H9 (cell line): ENCODE data around the gene IRAG1. TPM values are rescaled to one million over a fixed set of nuclear protein-coding genes. Genes with fewer than 3 reads are reported as not detected.

Source experiments
- DNase-seq: peaks from one replicate; pipeline ENCODE4 v3.0.0-alpha.2; 2017
- H2AFZ ChIP-seq: one replicate; pipeline ENCODE4 v1.6.1; 2013; ENCODE audit warnings: mild to moderate bottlenecking, low read length, control low read depth, moderate library complexity
- H2AK5ac ChIP-seq: 2 replicates; pipeline ENCODE4 v1.6.1; 2013; ENCODE audit warnings: low read length, control low read depth, mixed read lengths; ENCODE audit not compliant: insufficient read length
- H2BK120ac ChIP-seq: one replicate; pipeline ENCODE4 v1.6.1; 2013; ENCODE audit warnings: low read depth, mild to moderate bottlenecking, low read length, control low read depth, inconsistent platforms; ENCODE audit not compliant: poor library complexity, severe bottlenecking
- H2BK12ac ChIP-seq: 2 replicates; pipeline ENCODE4 v1.6.1; 2013; ENCODE audit warnings: low read length, control low read depth, mixed read lengths, low read depth; ENCODE audit not compliant: insufficient read length
- H2BK15ac ChIP-seq: 2 replicates; pipeline ENCODE4 v1.6.1; 2013; ENCODE audit warnings: low read depth, low read length, control low read depth
- H2BK20ac ChIP-seq: one replicate; pipeline ENCODE4 v1.6.1; 2013; ENCODE audit warnings: low read depth, mild to moderate bottlenecking, low read length, control low read depth, inconsistent platforms; ENCODE audit not compliant: poor library complexity, severe bottlenecking
- H2BK5ac ChIP-seq: 2 replicates; pipeline ENCODE4 v1.6.1; 2013; ENCODE audit warnings: low read length, control low read depth, mixed read lengths; ENCODE audit not compliant: insufficient read length
- H3K14ac ChIP-seq: 2 replicates; pipeline ENCODE4 v1.6.1; 2013; ENCODE audit warnings: low read length, control low read depth; ENCODE audit not compliant: insufficient read depth
- H3K18ac ChIP-seq: 2 replicates; pipeline ENCODE4 v1.6.1; 2013; ENCODE audit warnings: low read depth, mild to moderate bottlenecking, mixed read lengths, low read length, control low read depth; ENCODE audit not compliant: insufficient read length
- H3K23ac ChIP-seq: 2 replicates; pipeline ENCODE4 v1.6.1; 2013; ENCODE audit warnings: low read length, control low read depth, mixed read lengths, low read depth; ENCODE audit not compliant: insufficient read length
- H3K23me2 ChIP-seq: 2 replicates; pipeline ENCODE4 v1.6.1; 2013; ENCODE audit warnings: low read depth, mild to moderate bottlenecking, mixed read lengths, low read length, control low read depth; ENCODE audit not compliant: insufficient read length, poor library complexity, severe bottlenecking
- H3K27ac ChIP-seq: 2 replicates; pipeline ENCODE4 v1.5.1; 2013; ENCODE audit warnings: low read length, control low read depth, mixed read lengths, low read depth; ENCODE audit not compliant: insufficient read length
- H3K27me3 ChIP-seq: 2 replicates; pipeline ENCODE4 v1.6.1; 2013; ENCODE audit warnings: low read length, control low read depth, inconsistent platforms; ENCODE audit not compliant: insufficient read depth
- H3K4ac ChIP-seq: 2 replicates; pipeline ENCODE4 v1.6.1; 2013; ENCODE audit warnings: low read depth, mild to moderate bottlenecking, control low read depth, inconsistent platforms, low read length, moderate library complexity
- H3K4me1 ChIP-seq: 2 replicates; pipeline ENCODE4 v1.6.1; 2013; ENCODE audit warnings: low read length, control low read depth, inconsistent platforms; ENCODE audit not compliant: insufficient read depth
- H3K4me2 ChIP-seq: 2 replicates; pipeline ENCODE4 v1.6.1; 2013; ENCODE audit warnings: low read length, control low read depth, mixed read lengths; ENCODE audit not compliant: insufficient read length, insufficient read depth
- H3K56ac ChIP-seq: 2 replicates; pipeline ENCODE4 v1.6.1; 2013; ENCODE audit warnings: low read depth, mild to moderate bottlenecking, mixed read lengths, low read length, control low read depth; ENCODE audit not compliant: insufficient read length
- H3K79me1 ChIP-seq: 2 replicates; pipeline ENCODE4 v1.6.1; 2013; ENCODE audit warnings: low read depth, mild to moderate bottlenecking, moderate library complexity, low read length, control low read depth, inconsistent platforms; ENCODE audit not compliant: insufficient read depth, poor library complexity, severe bottlenecking
- H3K79me2 ChIP-seq: 2 replicates; pipeline ENCODE4 v1.6.1; 2013; ENCODE audit warnings: low read length, control low read depth, inconsistent platforms; ENCODE audit not compliant: insufficient read depth
- H3K9ac ChIP-seq: 2 replicates; pipeline ENCODE4 v1.6.1; 2013; ENCODE audit warnings: low read length, control low read depth, mixed read lengths; ENCODE audit not compliant: insufficient read length; ENCODE audit errors: extremely low read depth
- H3K9me3 ChIP-seq: one replicate; pipeline ENCODE4 v1.6.1; 2013; ENCODE audit warnings: low read depth, low read length, inconsistent platforms; ENCODE audit not compliant: control insufficient read depth
- H3T11ph ChIP-seq: one replicate; pipeline ENCODE4 v1.6.1; 2013; ENCODE audit warnings: mild to moderate bottlenecking, low read length, control low read depth, inconsistent platforms
- H4K20me1 ChIP-seq: one replicate; pipeline ENCODE4 v1.6.1; 2013; ENCODE audit not compliant: control insufficient read depth, insufficient read length, insufficient read depth
- H4K5ac ChIP-seq: 2 replicates; pipeline ENCODE4 v1.6.1; 2013; ENCODE audit warnings: low read depth, mild to moderate bottlenecking, mixed read lengths, low read length, control low read depth; ENCODE audit not compliant: insufficient read length
- H4K8ac ChIP-seq: replicated peaks from 2 replicates; pipeline ENCODE4 v1.6.1; 2013; ENCODE audit warnings: low read length, control low read depth, mixed read lengths, low read depth; ENCODE audit not compliant: insufficient read length
- H4K91ac ChIP-seq: 2 replicates; pipeline ENCODE4 v1.6.1; 2013; ENCODE audit warnings: low read depth, mild to moderate bottlenecking, moderate library complexity, mixed read lengths, low read length, control low read depth; ENCODE audit not compliant: insufficient read length
- H3K27ac Mint-ChIP-seq, 3 experiments: 2 replicates in 2 of 3; 3 replicates in 1 of 3; pipeline ENCODE4 v1.8.0; 2020 to 2021; ENCODE audit warnings: mixed read lengths in 3 of 3, mild to moderate bottlenecking in 1 of 3, moderate library complexity in 1 of 3
- H3K27me3 Mint-ChIP-seq: 2 replicates; pipeline ENCODE4 v1.8.0; 2021; ENCODE audit warnings: low read depth, mild to moderate bottlenecking, moderate library complexity, mixed read lengths
- H3K36me3 Mint-ChIP-seq, 3 experiments: 2 replicates in 2 of 3; 3 replicates in 1 of 3; pipeline ENCODE4 v1.8.0; 2020 to 2021; ENCODE audit warnings: low read depth in 3 of 3, mixed read lengths in 3 of 3; ENCODE audit not compliant: insufficient read depth in 1 of 3
- H3K4me1 Mint-ChIP-seq, 2 experiments: 2 replicates each; pipeline ENCODE4 v1.8.0; 2020; ENCODE audit warnings: mixed read lengths in 2 of 2
- H3K4me3 Mint-ChIP-seq, 2 experiments: 2 replicates in 1 of 2; 3 replicates in 1 of 2; pipeline ENCODE4 v1.8.0; 2020 to 2021; ENCODE audit warnings: mild to moderate bottlenecking in 2 of 2, mixed read lengths in 2 of 2, moderate library complexity in 1 of 2
- H3K9me3 Mint-ChIP-seq, 2 experiments: 2 replicates in 1 of 2; 3 replicates in 1 of 2; pipeline ENCODE4 v1.8.0; 2020; ENCODE audit warnings: mild to moderate bottlenecking in 2 of 2, mixed read lengths in 2 of 2, moderate library complexity in 1 of 2
- CTCF ChIP-seq: fragments of 200-600 bp; sonication (generic); conservative IDR thresholded peaks from 3 replicates; pipeline ENCODE4 v1.8.0; 2021; ENCODE audit warnings: antibody characterized with exemption, mild to moderate bottlenecking
- WGBS: extraction: QIAGEN DNeasy Blood & Tissue Kit; methylation state at CpG from one replicate; pipeline ENCODE4 v1.1.7; 2013; ENCODE audit warnings: missing lambda C conversion rate, low lambda C conversion rate, mixed read lengths; ENCODE audit not compliant: insufficient read length; ENCODE audit errors: extremely low coverage; 5-methylcytosine and 5-hydroxymethylcytosine counted together
- total RNA-seq: library from RNA; stranded (reverse); gene quantifications from 2 replicates; pipeline ENCODE4 v1.2.1, GENCODE V29; 2021

IRAG1 gene
- total RNA-seq, 1 experiment from 2014 or later, result 2.4 TPM

GRCh38 chr11:10678101-10678500 lies 15.5 kb downstream of the IRAG1 start:
- Histone ChIP-seq H3T11ph (no peak overlapping the region), H3K4me2 (no peak overlapping the region), H3K9me3 (no peaks in the 10 kb centered on the region), H3K56ac (no peak overlapping the region), H2AK5ac (no peak overlapping the region), H4K5ac (no peak overlapping the region), H3K18ac (no peak overlapping the region), H4K20me1 (no peaks in the 10 kb centered on the region), H2BK120ac (no peak overlapping the region), H3K14ac (no peak overlapping the region), H3K79me2 (no peaks in the 10 kb centered on the region), H3K4me1 (peaks cover 5% of the 10 kb centered on the region; the same call in 1 of the 2 replicates), H2BK5ac (no peak overlapping the region), H3K23me2 (no peaks in the 10 kb centered on the region), H3K4ac (no peak overlapping the region), H2BK12ac (no peak overlapping the region), H3K27me3 (no peaks in the 10 kb centered on the region), H2AFZ (no peak overlapping the region), H4K8ac (no peak overlapping the region), H3K79me1 (no peaks in the 10 kb centered on the region), H3K9ac (no peak overlapping the region), H2BK20ac (no peak overlapping the region), H4K91ac (no peak overlapping the region), H3K23ac (no peak overlapping the region), H3K27ac (no peak overlapping the region), H2BK15ac (no peak overlapping the region)
- Mint-ChIP-seq H3K9me3 (no peaks in the 10 kb centered on the region), H3K27ac (no peak overlapping the region), H3K36me3 (no peaks in the 10 kb centered on the region), H3K4me3 (no peak overlapping the region), H3K4me1 (peaks cover 9 to 12% of the 10 kb centered on the region in 2 experiments), H3K27me3 (no peaks in the 10 kb centered on the region; the same call in 1 of the 2 replicates)
- TF ChIP-seq CTCF, result no peak
- WGBS, result no CpG with 5 or more reads among the region's 5 CpGs
- no peak for DNase-seq
